Transverse colon (tissue), 4 donors: ENCODE measurements around the gene TLCD2. TPM values are rescaled to one million over a fixed set of nuclear protein-coding genes. Genes with fewer than 3 reads are reported as not detected.

ENCODE experiments used
- DNase-seq: peaks from one replicate; pipeline ENCODE4 v3.0.0-alpha.2; 2019
- H3K27ac ChIP-seq, 4 donors: fragments of 200-600 bp; sonication (generic); 2 replicates each; pipeline ENCODE4 v1.5.1; 2016 to 2018; ENCODE audit warnings: inconsistent platforms in 4 of 4
- H3K27me3 ChIP-seq: fragments of 200-600 bp; sonication (generic); 2 replicates; pipeline ENCODE4 v1.5.1; 2017; ENCODE audit warnings: inconsistent platforms
- H3K36me3 ChIP-seq, 4 donors: fragments of 200-600 bp; sonication (generic); 2 replicates each; pipeline ENCODE4 v1.5.1; 2017 to 2019; ENCODE audit warnings: inconsistent platforms in 4 of 4
- H3K4me1 ChIP-seq, 4 donors: fragments of 200-600 bp; sonication (generic); 2 replicates each; pipeline ENCODE4 v1.5.1; 2017 to 2020; ENCODE audit warnings: inconsistent platforms in 4 of 4
- H3K4me3 ChIP-seq, 4 donors: fragments of 200-600 bp; sonication (generic); 1 replicate in 1 of 4; 2 replicates in 3 of 4; pipeline versions ENCODE4 v1.5.1 to v1.6.1; 2017 to 2019; ENCODE audit warnings: inconsistent platforms in 4 of 4
- H3K9me3 ChIP-seq, 2 donors: fragments of 200-600 bp; sonication (generic); 2 replicates each; pipeline ENCODE4 v1.5.1; 2017 to 2019; ENCODE audit warnings: inconsistent platforms in 2 of 2
- EP300 ChIP-seq: sonication (generic); formaldehyde crosslinking; IDR thresholded peaks from one replicate; pipeline ENCODE4 v1.6.1; 2017; ENCODE audit warnings: antibody characterized with exemption, low read depth
- POLR2A ChIP-seq: fragments of 450-650 bp; IDR thresholded peaks from one replicate; pipeline ENCODE4 v1.6.1; 2016; ENCODE audit warnings: antibody characterized with exemption, mild to moderate bottlenecking, moderate library complexity
- POLR2AphosphoS5 ChIP-seq, 3 donors: sonication (generic); formaldehyde crosslinking; IDR thresholded peaks; one replicate each; pipeline ENCODE4 v1.6.1; 2016; ENCODE audit warnings: antibody characterized with exemption in 3 of 3
- WGBS, 2 donors: methylation state at CpG; one replicate each; pipeline ENCODE4 v1.1.5; 2018; ENCODE audit warnings: low coverage in 1 of 2; 5-methylcytosine and 5-hydroxymethylcytosine counted together
- in situ Hi-C, 4 donors: fragments of 200-750 bp; cut with MboI; loops; one replicate each; pipeline versions ENCODE4 v1.15.0 to v1.15.1; 2017; ENCODE audit warnings: low sequenced_read_pairs in 3 of 4, low pct_ligation_motif_present in 1 of 4, low pct_unique_long_range_greater_than_20kb in 1 of 4
- intact Hi-C: fragments of 100-400 bp; cut with DNase I; formaldehyde crosslinking; loops from one replicate; pipeline ENCODE4 v1.15.1; 2023; ENCODE audit warnings: low total_unique reads
- total RNA-seq, 4 donors: library from RNA; depleted of rRNA; stranded (reverse); fragments of >200 nt; gene quantifications; one replicate each; pipeline ENCODE4 v1.1.0, GENCODE V29; 2016
- TF ChIP-seq, protein P1 (sequence below), 5 experiments: fragments of 200-600 bp in 3 of 5; fragments of 450-650 bp in 2 of 5; sonication (generic) in 3 of 5; IDR thresholded peaks; 1 replicate in 2 of 5; 2 replicates in 3 of 5; pipeline ENCODE4 v1.5.1; 2016 to 2017; ENCODE audit warnings: antibody characterized with exemption in 5 of 5, inconsistent platforms in 3 of 5, mild to moderate bottlenecking in 2 of 5, moderate library complexity in 1 of 5

TLCD2 gene
- total RNA-seq, 4 donors from 2014 or later: 21.6 to 48.6 (median 31.5) TPM

- peaks cover 0 to 8% (median 4%) of the 10 kb centered on the region in 4 donors for H3K36me3 ChIP-seq
- H3K27me3 ChIP-seq: no peaks in the 10 kb centered on the region
- H3K4me3 ChIP-seq: peak overlapping the region; percentile 74 to 97 (median 87)
- in situ Hi-C loops (loop anchor here in 2 of 4 donors (25.0 kb wide), 2 partner anchors 96 to 321 kb away; partner anchors contain the start of genes DPH1 (in 1 of the 2), OVCA2 (in 1 of the 2) and RTN4RL1 (in 1 of the 2)), intact Hi-C loops (loop anchor here (5.0 to 10.0 kb wide), 2 partner anchors 61 to 66 kb away; no protein-coding TSS in a partner anchor)
- peak overlapping the region; percentile 99 to 100 (median 100) for H3K27ac ChIP-seq
- peaks cover 21 to 48% (median 36%) of the 10 kb centered on the region in 4 donors for H3K4me1 ChIP-seq
- WGBS, 2 donors: 0% methylated on average over 63 of the region's 70 CpGs; no CpG with 5 or more reads in 1 of the 2 donors
- peak; percentile 100 for DNase-seq
- H3K9me3 ChIP-seq: no peaks in the 10 kb centered on the region
- TF ChIP-seq EP300 (no peak), POLR2AphosphoS5 (IDR thresholded peaks at IDR 0.05) (peak; percentile 100), POLR2A (peak; percentile 100)
- TF ChIP-seq, protein P1, sequence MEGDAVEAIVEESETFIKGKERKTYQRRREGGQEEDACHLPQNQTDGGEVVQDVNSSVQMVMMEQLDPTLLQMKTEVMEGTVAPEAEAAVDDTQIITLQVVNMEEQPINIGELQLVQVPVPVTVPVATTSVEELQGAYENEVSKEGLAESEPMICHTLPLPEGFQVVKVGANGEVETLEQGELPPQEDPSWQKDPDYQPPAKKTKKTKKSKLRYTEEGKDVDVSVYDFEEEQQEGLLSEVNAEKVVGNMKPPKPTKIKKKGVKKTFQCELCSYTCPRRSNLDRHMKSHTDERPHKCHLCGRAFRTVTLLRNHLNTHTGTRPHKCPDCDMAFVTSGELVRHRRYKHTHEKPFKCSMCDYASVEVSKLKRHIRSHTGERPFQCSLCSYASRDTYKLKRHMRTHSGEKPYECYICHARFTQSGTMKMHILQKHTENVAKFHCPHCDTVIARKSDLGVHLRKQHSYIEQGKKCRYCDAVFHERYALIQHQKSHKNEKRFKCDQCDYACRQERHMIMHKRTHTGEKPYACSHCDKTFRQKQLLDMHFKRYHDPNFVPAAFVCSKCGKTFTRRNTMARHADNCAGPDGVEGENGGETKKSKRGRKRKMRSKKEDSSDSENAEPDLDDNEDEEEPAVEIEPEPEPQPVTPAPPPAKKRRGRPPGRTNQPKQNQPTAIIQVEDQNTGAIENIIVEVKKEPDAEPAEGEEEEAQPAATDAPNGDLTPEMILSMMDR (IDR thresholded peaks at IDR 0.05): peak in 1 of 5 experiments; percentile 30
Measured at GRCh38 chr17:1716076-1716911, 6.1 kb upstream of the TLCD2 start.

DNA sequence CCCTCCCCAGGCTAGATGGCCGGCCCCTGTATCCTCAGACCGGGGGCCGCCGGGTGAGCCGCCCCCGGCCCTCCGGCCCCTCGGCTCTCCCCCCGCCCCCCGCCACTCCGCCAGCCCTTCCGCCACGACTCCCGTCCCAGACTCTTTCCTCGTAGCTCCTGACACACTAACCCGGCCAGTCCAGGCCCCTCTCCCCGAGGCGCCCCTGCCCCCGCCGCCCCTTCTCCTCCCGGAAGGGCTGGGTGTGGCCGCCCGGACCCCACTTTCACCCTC, 5.6 kb upstream of the TLCD2 start:
- DNase-seq: no peak
- 1% methylated on average over 18 of the region's 23 CpGs; no CpG with 5 or more reads in 1 of the 2 donors for WGBS, 2 donors
- Histone ChIP-seq H3K27me3 (no peaks in the 10 kb centered on the region), H3K4me1 (peaks cover 22 to 49% (median 38%) of the 10 kb centered on the region in 4 donors), H3K9me3 (no peaks in the 10 kb centered on the region), H3K27ac (peak overlapping the region; percentile 98 to 99 (median 98)), H3K4me3 (peak overlapping the region; percentile 72 to 97 (median 87)), H3K36me3 (peaks cover 0 to 8% (median 4%) of the 10 kb centered on the region in 4 donors)
- intact Hi-C loops: loop anchor here (5.0 to 10.0 kb wide), 2 partner anchors 61 to 67 kb away; no protein-coding TSS in a partner anchor
- in situ Hi-C loops: loop anchor here in 2 of 4 donors (25.0 kb wide), 2 partner anchors 97 to 322 kb away; partner anchors contain the start of genes DPH1 (in 1 of the 2), OVCA2 (in 1 of the 2) and RTN4RL1 (in 1 of the 2)
- TF ChIP-seq, protein P1 (IDR thresholded peaks at IDR 0.05): no peak
- no peak for TF ChIP-seq POLR2A
- TF ChIP-seq POLR2AphosphoS5 (IDR thresholded peaks at IDR 0.05): no peak
- TF ChIP-seq EP300: no peak

GRCh38 chr17:1714980-1715802, 5.0 kb upstream of the TLCD2 start:
- intact Hi-C loops: loop anchor here (5.0 to 10.0 kb wide), 2 partner anchors 60 to 67 kb away; no protein-coding TSS in a partner anchor
- WGBS, 2 donors: 8% methylated on average over 24 of the region's 32 CpGs; no CpG with 5 or more reads in 1 of the 2 donors

More at GRCh38 chr17:1714980-1715802, 5.0 kb upstream of the TLCD2 start:
- Histone ChIP-seq H3K4me3 (peak overlapping the region; percentile 72 to 97 (median 87)), H3K4me1 (peaks cover 24 to 48% (median 38%) of the 10 kb centered on the region in 4 donors), H3K9me3 (no peaks in the 10 kb centered on the region), H3K36me3 (peaks cover 0 to 8% (median 4%) of the 10 kb centered on the region in 4 donors), H3K27ac (peak overlapping the region; percentile 98 to 99 (median 98)), H3K27me3 (no peaks in the 10 kb centered on the region)
- in situ Hi-C loops: loop anchor here in 2 of 4 donors (25.0 kb wide), 2 partner anchors 97 to 322 kb away; partner anchors contain the start of genes DPH1 (in 1 of the 2), OVCA2 (in 1 of the 2) and RTN4RL1 (in 1 of the 2)
- peak; percentile 68 for TF ChIP-seq POLR2A
- TF ChIP-seq, protein P1 (IDR thresholded peaks at IDR 0.05): no peak
- no peak for TF ChIP-seq EP300
- peak; percentile 66 to 85 (median 85) for TF ChIP-seq POLR2AphosphoS5 (IDR thresholded peaks at IDR 0.05)
- peak; percentile 91 for DNase-seq
